SIG-M5 (cell line): ENCODE results near the gene TENT4B.

Source experiments
- DNase-seq: peaks from one replicate; lab custom pipeline; 2025; lab: John Stamatoyannopoulos, UW

TENT4B gene

GRCh38 chr16:50271148-50272041 lies 118.3 kb downstream of the TENT4B start:
- DNase-seq, result no peak

GRCh38 chr16:50272111-50272571 lies 119.0 kb downstream of the TENT4B start:
- DNase-seq, result no peak

- no peak for DNase-seq
These were observed 119.7 kb downstream of the TENT4B start for GRCh38 chr16:50272687-50273381.

GRCh38 chr16:50273382-50273690 lies 120.2 kb downstream of the TENT4B start:
- no peak for DNase-seq

GRCh38 chr16:50273888-50274325 lies 120.8 kb downstream of the TENT4B start:
- DNase-seq, result peak; percentile 39

GRCh38 chr16:50274326-50275097 lies 121.4 kb downstream of the TENT4B start:
- no peak for DNase-seq

GRCh38 chr16:50275098-50275415 lies 122.0 kb downstream of the TENT4B start:
- no peak for DNase-seq

GRCh38 chr16:50275428-50276325 lies 122.6 kb downstream of the TENT4B start:
- no peak for DNase-seq

GRCh38 chr16:50276326-50276640 lies 123.2 kb downstream of the TENT4B start:
- no peak for DNase-seq

- DNase-seq, result no peak
These were observed 123.9 kb downstream of the TENT4B start for GRCh38 chr16:50276801-50277555.

- no peak for DNase-seq
These were observed 125.1 kb downstream of the TENT4B start for GRCh38 chr16:50278251-50278650.

GRCh38 chr16:50279504-50279865 lies 126.4 kb downstream of the TENT4B start:
- DNase-seq, result no peak

- DNase-seq, result no peak
These were observed 127.8 kb downstream of the TENT4B start for GRCh38 chr16:50280932-50281331.
